ENCODE results near the gene SPSB3.

Gene SPSB3

DNA sequence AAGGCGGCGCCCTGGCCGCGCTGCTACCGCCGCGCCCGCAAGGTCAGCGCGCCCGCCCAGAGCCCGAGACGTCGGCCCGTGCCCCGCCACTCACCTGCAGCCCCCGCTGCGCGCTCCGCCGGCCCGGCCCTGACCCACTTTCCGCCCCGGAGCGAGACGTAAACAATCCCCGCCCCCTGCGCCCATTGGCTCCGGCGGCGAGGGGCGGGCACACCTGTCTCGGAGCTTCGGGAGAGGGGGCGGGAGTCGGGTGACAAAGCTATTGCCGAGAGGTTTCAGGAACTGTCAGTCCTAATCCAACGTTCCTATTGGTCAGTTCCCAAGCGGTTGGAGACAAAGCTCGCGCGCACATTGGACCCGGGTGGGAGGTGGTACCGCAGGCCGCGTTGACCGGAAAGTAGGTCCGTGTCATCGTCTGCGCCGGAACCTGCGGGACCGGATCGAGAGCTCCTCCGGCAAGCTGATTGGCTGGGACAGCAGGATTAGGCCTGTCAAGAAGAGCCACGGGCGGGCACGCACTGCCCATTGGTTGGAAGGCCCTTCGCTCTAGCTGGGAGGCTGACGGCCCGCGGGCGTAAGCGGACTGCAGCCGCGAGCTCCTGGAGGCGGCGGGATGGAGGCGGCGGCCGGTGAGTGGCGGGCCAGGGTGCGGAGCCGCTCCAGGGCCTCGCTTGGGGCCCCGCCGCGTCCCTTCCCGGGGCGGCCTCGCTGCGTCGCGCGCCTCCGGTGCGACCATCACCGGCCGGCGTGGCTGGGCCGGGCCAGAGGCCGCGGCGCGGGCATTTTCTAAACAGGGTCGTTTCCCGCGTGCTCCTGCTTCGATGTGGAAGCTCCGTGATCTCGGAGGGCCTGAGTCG lies at the start of gene SPSB3, which contains the start of gene NUBP2:
Gene SPSB3, minus strand, starts transcription at position 164 of the 857 bp plus-strand sequence. CDS start 1,088 bp downstream, outside the sequence.
Gene NUBP2, plus strand, starts transcription at position 553 of the 857 bp plus-strand sequence. Its CDS starts 61 bp downstream, at position 614.
- DNase-seq: peak; percentile 95

DNA sequence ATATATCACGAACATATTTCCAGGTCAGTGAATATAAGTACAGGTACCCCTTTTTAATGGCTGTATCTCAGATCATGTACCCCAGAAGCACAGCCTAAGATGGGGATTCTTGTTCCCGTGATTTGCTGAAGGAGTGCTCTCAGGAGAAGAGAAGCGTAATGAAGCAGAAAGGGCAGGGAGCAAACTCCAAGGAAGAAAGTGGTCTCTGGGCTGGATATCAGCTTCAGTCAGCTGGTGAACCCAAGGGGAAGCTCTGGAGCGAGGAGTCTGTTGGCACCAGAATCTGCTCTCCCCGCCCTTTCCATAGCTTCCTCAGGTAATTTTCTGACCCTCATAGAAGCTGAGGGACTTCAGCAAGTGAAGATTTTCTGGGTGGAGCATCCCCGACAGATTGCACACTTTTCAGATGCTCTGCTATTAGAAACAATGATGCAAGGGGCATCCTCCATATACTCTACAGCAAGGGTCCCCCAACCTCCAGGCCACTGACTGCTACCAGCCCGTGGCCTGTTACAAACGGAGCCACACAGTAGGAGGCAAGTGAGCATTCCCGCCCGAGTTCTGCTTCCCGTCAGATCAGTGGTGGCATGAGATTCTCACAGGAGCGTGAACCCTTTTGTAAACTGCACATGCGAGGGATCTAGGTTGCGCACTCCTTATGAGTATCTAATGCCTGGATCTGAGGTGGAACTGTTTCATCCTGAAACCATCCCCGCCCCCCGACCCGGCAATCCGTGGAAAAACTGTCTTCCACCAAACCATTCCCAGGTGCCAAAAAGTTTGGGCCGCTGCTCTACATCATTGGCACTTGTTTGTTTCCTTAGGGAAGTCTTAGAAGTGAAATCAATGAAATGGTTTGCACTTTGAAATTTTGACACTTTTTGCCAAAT lies 49.1 kb upstream of the SPSB3 start:
- no peak for DNase-seq

DNA sequence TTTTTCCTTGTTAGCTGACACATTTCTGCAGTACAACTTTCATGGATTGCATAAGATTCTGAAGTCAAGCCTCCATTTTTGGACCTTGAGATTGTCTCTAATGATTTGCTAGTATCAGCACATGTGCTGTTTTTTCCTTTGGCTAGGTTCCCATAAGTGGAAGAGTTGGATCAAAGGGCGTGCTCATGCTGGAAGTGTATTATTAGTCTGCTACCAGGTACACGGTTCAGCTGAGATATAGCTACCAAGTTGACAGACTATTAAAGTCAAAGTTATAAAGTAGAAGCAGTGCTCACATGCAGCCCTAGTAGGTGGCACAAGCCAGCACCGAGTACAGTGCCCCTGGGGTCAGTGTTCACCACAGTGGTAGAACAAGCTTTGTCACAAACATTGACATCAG lies 47.8 kb upstream of the SPSB3 start:
- no peak for DNase-seq

DNA sequence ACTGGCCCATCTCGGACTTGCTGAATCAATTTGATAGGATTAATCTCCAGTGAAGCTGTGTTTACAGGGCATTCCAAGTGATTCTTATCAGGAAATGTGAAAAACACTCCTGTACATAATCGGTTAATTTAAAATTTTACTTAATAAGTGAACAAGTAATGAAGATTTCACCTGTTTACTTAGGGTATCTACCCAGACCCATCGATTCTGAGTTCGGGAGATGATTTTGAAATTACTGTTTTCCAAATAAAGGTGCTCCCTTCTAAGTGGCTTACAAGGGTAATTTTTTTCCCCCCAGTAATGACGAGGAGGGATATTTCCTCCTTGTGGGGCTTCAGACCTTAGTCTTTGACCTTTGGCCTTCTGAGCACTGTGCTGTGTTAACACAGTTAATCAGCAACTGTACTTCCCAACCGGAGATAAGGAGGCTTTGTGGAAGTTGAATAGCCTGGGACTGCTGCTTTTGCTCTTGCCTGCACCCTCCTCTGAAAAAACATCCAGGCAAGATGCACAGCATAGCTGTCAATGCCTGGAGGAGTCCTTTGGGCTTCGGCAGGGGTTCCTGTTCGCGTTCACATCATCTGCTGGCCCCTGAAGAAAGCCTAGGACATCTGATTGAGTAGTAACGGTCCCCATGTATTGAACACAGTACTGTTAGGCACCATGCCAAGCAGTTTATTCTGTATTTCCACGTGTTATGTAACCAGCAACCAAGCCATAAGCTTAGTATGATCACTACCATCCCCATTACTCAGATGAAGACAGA lies 46.5 kb upstream of the SPSB3 start:
- DNase-seq: no peak

DNA sequence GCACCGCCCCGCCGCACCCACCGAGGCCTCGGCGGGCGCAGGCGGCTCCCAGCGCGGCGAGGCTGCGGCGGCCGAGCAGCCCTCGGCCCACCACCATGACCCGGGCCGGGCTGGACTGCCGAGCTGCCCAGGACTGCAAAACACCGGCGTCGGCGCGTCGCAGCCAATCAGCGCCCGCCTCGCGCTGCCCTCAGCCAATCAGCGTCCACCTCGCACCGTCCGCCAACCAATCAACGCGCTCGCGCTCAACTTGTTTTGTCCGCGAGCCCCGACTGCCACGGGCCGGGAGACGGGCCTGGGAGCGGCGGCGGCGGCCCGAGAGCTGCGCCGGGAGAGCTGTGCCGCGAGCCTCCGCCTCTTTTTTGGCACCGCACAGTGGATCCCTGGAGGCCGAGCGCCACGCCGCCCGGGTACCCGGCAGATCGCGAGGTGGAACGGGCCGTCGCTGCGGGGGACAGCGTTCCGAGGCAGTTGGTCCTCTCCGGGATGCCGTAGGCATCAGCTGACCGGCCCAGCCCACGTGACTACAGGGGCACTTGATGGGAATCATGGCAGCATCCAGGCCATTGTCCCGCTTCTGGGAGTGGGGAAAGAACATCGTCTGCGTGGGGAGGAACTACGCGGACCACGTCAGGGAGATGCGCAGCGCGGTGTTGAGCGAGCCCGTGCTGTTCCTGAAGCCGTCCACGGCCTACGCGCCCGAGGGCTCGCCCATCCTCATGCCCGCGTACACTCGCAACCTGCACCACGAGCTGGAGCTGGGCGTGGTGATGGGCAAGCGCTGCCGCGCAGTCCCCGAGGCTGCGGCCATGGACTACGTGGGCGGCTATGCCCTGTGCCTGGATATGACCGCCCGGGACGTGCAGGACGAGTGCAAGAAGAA lies 44.6 kb upstream of the SPSB3 start, which contains the start of the genes FAHD1 and HAGH:
Gene FAHD1, plus strand, starts transcription at position 516 of the 883 bp plus-strand sequence. Its CDS starts 33 bp downstream, at position 549.
Gene HAGH, minus strand, starts transcription at position 135 of the 883 bp plus-strand sequence. Its CDS starts 38 bp downstream, at position 97.
- peak; percentile 58 for DNase-seq

DNA sequence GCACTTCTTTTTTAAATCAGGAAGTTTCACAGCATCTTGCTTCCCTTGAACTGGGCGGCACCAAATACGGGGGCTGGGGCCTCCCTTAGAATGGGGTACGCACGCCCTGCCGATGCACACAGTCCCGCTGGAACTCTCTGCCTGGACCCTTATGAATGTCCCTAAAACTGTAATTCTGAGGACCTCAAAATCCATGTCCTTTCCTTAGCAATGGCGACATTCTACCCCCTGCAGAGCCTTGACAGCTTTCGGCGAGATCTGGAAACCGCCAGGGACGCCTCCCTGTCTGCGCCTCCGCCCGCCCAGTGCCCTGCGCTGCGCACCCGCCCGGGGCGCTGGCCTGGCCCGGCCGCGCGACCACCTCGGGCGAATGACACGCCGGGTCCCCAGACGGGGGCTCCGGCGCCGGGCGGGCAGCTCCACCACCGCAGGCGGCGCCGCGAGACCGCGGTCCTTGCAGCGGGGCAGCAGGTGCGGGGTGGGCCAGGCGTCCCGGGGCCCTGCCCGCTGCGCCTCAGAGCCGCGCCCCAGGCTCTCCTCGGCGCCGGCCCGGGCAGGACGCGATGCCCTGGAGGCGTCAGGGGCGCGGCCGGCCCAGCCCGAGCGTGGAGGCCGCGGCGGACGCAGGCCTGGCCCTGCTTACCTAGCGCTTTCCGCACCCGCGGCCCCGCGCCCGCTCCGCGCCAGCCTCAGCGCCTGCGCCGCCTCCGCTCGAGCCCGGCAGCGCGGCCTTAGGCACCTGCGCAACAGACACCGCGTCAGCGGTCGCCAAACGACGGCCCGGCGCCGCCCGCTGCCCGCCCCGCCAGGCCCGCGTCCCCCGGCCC lies 43.7 kb upstream of the SPSB3 start:
- peak; percentile 6 for DNase-seq

DNA sequence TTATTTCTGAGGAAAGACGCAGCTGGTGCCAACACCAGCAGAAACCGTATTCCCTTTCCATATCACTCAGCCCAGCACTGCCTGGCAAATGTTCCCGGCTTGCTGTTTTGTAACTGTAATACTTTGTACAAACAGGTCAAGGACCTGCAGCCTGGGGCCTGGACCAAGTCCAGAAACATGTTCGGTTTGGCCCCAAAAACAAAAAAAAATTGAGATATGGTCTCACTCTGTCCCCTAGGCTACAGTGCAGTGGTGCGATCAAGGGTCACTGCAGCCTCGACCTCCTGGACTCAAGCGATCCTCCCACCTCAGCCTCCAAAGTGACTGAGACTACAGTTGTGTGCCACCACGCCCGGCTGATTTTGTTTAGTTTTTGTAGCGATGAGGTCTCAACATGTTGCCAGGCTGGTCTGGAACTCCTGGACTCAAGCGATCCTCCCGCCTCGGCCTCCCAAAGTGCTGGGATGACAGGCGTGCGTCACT lies 43.1 kb upstream of the SPSB3 start:
- no peak for DNase-seq

DNA sequence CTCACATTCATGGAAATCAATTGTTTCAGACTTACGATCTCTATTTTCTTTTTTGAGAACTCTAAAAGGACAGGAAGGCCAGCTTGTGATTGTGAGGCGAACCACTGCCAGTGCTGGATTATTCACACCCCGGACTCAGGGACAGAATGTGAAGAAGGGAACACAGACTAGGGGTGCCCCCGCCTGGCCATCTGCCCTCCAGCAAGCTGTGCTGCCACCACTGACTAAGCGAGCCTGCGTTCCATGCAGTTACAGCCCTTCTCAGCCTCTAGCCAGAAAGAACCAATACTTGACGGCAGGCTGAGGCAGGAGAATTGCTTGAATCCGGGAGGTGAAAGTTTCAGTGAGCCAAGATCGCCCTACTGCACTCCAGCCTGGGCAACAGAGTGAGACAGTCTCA lies 41.5 kb upstream of the SPSB3 start:
- DNase-seq: no peak

DNA sequence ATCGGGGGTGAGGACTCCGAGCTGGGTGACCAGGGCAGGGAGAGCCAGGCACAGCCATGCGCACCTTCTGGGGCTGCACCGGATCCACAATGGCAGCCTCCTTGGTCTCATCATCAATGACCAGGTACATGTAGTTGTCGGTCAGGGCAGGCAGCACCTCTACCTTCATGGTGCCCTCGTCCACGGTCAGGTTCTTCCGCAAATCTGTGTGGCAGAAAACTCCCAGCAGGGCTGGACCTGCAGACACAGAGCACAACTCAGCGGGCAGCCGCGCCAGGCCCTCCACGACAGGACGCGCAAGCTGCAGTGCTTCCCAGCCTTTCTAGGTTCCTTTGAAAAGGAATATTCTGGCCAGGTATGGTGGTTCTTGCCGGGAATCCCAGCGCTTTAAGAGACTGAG lies 40.4 kb upstream of the SPSB3 start:
- DNase-seq: no peak

DNA sequence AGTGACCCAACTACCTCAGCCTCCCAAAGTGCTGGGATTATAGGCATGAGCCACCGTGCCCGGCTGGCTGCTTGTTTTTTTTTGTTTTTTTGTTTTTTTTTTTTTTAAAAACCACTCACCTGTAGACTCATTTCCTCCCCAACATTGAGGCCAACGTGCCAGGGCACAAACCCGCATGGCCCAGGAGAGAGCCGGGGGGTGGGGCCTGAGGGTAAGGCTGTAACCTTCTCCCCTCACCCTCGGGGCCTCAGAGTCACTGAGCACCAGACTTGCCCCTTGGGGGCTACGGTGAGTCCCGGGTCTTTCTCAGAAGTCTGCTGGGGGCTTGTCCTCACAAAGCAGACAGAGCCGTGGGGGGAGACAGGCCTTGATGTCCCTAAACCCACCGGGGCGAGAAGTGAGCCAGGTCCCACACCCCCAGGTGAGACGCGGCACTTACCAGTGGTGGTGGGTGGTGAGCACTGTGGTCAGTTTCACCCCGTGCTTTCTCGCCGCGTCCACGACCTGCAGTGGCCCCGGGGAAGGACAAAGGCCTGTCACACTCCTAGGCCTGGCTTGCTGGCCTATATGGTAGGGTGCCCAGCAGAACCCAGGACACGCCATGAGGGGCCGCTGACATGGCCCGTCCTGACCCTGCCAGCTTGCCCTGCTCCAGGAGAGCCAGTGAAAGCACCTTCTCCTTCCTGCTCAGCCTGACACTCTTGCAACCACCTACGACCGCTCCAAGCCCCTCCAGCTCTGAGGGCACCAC lies 39.7 kb upstream of the SPSB3 start:
- DNase-seq: no peak

DNA sequence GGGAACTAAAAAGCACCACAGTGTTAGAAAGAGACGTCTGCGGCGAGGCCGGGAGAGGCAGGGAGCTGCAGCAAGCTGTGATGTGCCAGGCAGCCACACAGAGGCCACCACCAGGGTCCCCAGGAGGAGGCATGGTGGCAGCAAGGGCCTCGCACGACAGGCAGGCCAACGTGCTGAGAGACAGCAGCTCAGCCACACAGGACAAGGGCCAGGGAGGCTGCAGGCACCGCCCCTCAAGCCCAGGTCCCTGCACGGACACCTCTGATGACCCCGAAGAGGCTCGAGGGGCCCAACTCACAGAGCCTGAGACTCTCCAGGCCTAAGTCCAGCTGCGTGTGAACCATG lies 38.5 kb upstream of the SPSB3 start:
- DNase-seq: no peak

DNA sequence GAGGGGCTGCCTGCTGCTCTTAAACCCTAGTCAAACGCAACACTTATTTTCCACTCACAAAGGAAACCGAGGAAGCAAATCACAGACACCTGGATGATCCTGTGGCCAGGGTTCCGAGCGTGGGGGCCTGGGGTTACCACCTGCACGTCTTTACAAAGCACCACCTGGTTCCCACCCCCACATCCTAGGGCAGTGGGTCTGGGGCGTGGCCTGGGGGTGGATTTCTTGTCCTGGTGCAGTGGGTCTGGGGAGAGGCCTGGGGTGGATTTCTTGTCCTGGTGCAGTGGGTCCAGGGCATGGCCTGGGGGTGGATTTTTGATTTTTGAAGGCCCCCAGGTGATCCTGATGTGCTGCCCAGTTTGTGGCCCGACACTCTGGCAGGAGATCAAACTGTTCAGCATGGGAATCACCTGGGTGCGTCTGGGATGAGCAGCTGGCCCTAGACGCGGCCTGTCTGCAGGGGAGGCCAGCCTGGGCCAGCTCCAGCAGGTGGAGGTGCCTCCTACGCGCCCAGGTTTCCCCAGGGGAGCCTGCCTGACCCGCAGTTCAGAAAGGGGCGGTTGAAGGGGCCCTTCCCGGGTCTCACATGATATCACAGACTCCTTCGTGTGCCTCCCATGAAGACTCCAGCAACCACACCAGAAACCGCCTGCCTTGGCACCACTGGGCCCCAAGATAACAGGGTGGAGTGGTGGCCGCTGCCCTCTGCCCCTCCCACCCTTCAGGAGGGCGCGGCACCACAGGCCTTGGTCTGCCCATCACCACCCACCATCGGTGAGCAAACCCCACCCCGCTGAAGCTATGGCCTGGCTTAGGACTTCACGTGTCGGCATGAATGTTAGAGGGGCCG lies 38.0 kb upstream of the SPSB3 start:
- no peak for DNase-seq

DNA sequence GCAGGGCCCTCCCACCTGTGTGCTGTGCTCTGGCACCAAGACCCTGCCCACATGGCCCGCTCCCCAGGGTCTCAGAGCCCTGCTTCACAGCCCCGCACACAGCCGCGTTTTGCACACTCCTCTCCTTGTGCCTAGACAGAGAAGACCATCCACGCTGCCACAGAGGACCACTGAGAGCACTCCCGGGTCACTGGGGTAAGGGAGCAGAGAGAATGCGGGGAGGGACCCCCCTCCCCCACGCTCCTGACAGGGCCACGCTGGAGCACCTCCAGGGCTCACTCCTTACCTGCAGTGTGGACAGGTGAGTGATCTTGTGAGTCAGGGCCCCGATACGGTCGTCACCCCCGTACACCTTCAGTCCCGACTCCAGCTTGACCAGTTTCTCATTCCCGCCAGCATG lies 37.2 kb upstream of the SPSB3 start:
- DNase-seq: no peak

DNA sequence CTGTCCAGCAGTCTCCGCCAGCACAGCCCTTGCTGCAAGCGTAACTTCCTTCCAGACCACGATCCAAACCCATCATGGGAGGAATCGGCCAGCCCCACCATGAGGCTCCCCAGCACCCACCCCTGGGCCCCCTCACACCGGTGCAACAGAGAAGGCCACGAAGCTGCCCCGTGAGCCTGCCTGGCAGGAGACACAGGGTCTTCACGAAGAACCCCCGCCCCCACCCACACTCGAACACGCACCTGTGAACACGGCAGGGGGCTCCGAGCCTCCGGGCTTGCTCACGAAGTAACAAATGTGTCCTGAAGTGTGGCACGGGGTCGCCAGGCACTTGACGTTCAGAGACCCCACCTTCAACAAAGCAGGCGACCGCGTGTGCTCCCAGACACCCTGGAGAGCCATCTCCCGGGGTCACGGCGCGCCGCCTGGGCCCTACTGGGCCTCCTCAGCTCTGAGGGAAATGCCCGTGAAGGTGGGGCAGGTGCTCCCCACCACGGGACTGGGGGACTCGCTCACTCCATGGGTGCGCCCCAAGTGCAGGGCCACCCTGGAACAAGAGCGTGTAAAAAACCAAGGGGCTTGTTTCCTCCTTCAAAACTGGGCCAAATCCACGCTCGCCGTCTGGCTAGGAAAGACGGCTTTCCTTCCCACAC lies 36.6 kb upstream of the SPSB3 start:
- no peak for DNase-seq

DNA sequence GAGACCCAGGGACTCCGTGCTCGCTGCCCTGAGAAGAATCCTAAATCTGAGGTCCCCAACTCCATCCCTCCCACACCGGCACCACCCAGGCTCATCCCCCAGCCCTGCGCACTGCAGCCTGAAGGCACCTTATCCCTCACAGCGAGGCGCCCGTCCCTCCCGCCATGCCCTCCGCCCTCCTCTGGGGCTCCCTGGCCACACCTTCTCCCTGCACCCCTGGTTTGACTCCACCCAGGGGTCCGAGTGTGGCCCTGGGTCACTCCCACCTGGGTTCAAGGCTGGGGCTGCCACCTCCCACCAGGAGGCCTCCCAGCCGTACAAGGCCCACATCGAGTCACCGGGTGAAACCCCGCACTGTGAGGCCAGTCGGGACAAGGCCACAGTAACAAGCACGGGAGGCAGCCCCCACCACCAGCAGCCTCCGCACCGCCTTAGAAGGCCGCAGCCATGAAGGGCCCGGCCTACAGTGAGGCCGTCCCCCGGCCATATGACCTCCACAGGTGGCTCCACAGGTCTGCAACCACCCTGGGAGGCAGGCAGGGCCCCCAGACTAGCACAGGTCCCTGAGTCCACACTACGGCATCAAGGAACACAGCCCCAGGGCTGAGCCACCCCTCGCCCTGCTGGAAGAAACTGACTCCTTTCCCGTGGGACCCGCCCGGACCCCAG lies 36.0 kb upstream of the SPSB3 start:
- DNase-seq: no peak

DNA sequence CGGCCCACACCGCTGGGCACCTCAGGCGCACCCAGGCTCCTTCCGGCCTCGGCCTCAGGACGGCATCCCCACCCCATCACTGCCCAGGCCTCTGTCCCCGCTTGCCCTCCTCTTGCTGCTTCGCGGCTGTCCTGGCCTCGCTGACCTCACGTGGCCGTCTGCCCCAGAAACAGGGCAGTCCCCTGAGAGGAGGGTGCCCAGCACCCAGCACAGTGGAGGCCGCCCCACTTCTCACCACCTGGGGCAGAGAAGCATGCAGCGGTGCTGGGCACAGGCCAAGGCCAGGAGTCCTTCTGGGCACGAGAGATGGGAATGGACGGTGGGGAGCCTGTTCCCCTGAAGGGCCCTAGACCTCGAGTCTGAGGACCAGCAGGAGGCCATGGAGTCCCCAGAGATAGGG lies 35.3 kb upstream of the SPSB3 start:
- DNase-seq: no peak

DNA sequence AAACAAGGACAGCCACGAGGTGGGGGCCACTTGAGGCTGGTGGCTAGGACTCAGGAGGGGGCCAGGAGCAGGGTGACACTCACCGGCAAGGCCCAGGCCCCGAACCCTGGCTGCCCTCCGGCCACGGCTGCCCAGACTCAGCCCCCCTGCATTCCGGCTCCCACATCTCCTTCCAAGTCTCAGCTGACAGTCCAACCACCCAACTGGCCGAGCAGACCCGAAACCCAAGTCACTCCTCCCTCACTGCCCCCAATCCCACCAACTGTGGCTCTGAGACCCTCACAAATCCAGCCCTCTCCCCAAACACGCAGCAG lies 34.9 kb upstream of the SPSB3 start:
- no peak for DNase-seq

Measured in NCI-H1105 (cell line).